GM23248 (cell line): Measurements from ENCODE around the gene C1QTNF1.

Source experiments
- EZH2 ChIP-seq: fragments of 200-600 bp; sonication (generic); IDR thresholded peaks from 2 replicates; pipeline ENCODE4 v1.6.1; 2018; ENCODE audit warnings: antibody characterized with exemption, mild to moderate bottlenecking; ENCODE audit not compliant: insufficient read depth, poor library complexity, severe bottlenecking
- EZH2phosphoT487 ChIP-seq: fragments of 200-600 bp; sonication (generic); IDR thresholded peaks from 2 replicates; pipeline ENCODE4 v1.6.1; 2018; ENCODE audit warnings: antibody characterized with exemption, moderate library complexity, mild to moderate bottlenecking, low read depth; ENCODE audit not compliant: insufficient read depth

DNA sequence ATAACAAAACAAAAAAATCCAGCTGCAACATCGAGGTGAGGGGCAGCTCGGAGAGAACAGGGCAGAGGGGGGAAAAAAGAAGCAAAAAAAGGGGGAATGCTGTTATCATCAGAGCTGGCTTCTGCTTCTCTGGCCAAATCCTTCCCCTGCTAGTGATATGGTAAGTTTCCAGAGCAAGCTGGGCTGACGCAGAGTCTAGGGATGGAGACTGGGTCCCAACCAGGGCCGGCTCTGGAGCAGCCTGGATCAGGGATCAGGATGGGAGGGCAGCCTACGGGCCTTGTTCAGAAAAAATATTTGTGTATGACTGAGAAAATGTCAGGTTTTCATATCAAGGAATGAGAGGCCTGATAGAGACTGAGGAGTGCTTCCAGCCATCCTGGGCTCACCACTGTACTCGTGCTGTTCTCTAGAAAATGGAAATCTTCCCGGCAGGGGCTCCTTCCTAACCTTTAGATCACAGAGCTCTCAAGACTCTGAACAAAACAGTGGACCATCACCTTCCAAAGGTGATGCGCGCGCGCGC is 726 bp upstream of the C1QTNF1 start:
- no peak for TF ChIP-seq EZH2
- TF ChIP-seq EZH2phosphoT487 = no peak
